Spleen (tissue), 7 donors: ENCODE data around the gene PERCC1.

ENCODE experiments used
- CTCF ChIP-seq, 11 experiments: fragments of 200-600 bp in 7 of 11; fragments of 450-650 bp in 4 of 11; sonication (generic) in 4 of 11; IDR thresholded peaks in 8 of 11; conservative IDR thresholded peaks in 3 of 11; 1 replicate in 7 of 11; 2 replicates in 4 of 11; pipeline versions ENCODE4 v1.4.0 to v1.8.0; 2016 to 2021; ENCODE audit warnings: antibody characterized with exemption in 11 of 11, inconsistent platforms in 4 of 11, mild to moderate bottlenecking in 1 of 11
- POLR2A ChIP-seq, 3 donors: fragments of 450-650 bp; IDR thresholded peaks; one replicate each; pipeline ENCODE4 v1.5.1; 2017; ENCODE audit warnings: antibody characterized with exemption in 3 of 3, mild to moderate bottlenecking in 1 of 3
- POLR2AphosphoS5 ChIP-seq, 3 donors: sonication (generic); formaldehyde crosslinking; IDR thresholded peaks; one replicate each; pipeline ENCODE4 v1.5.1; 2017; ENCODE audit warnings: antibody characterized with exemption in 3 of 3
- donor health status: DM: no; HTN: no; CAD: no; lungs with moderate emphysema.
- donor health status: DM: no; HTN: no; CAD: no.
- donor health status: DM: no; HTN: no; CAD: no.

- no peak for TF ChIP-seq POLR2A (IDR thresholded peaks at IDR 0.05)
- no peak for TF ChIP-seq CTCF (IDR thresholded peaks at IDR 0.05 in 8 of 11, conservative IDR thresholded peaks at IDR 0.05 in 3 of 11)
- no peak for TF ChIP-seq POLR2AphosphoS5 (IDR thresholded peaks at IDR 0.05)
Observed at GRCh38 chr16:1381612-1382406, 49.1 kb upstream of the PERCC1 start.
